H1 (cell line): ENCODE data around the gene NKIRAS2. TPM values are rescaled to one million over a fixed set of nuclear protein-coding genes. Genes with fewer than 3 reads are reported as not detected.

Experiments
- CTCF ChIA-PET: fragments of 300-600 bp; sonication (Branson Sonifier 250); formaldehyde crosslinking; loops from one replicate; lab custom pipeline; 2021; ENCODE audit not compliant: partially characterized antibody; lab: Charles Lee
- POLR2A ChIA-PET: fragments of 300-600 bp; sonication (Branson Sonifier 250); formaldehyde crosslinking; loops from one replicate; lab custom pipeline; 2021; ENCODE audit warnings: inconsistent platforms; ENCODE audit not compliant: partially characterized antibody; lab: Charles Lee
- DNase-seq, 2 experiments: peaks; one replicate each; pipeline versions ENCODE4 v3.0.0 to v3.0.0-alpha.2; 2010 to 2022; ENCODE audit warnings: low spot score in 2 of 2, low read depth in 1 of 2, mixed read lengths in 1 of 2
- FAIRE-seq: peaks from 2 replicates; lab custom pipeline; 2011; peaks lifted over from hg19 to GRCh38; lab: Jason Lieb, UNC
- H2AFZ ChIP-seq: 2 replicates; pipeline ENCODE4 v1.8.1; 2012; ENCODE audit warnings: low read length, inconsistent platforms
- H2AK5ac ChIP-seq: 2 replicates; pipeline ENCODE4 v1.6.1; 2013; ENCODE audit warnings: low read depth, low read length
- H2BK120ac ChIP-seq: replicated peaks from 2 replicates; pipeline ENCODE3; 2013; ENCODE audit warnings: low read depth, low read length, inconsistent platforms
- H2BK12ac ChIP-seq: 2 replicates; pipeline ENCODE4 v1.6.1; 2013; ENCODE audit warnings: low read depth, low read length
- H2BK15ac ChIP-seq: 2 replicates; pipeline ENCODE4 v1.6.1; 2013; ENCODE audit warnings: low read length
- H2BK20ac ChIP-seq: 2 replicates; pipeline ENCODE4 v1.6.1; 2013; ENCODE audit warnings: low read length
- H2BK5ac ChIP-seq: 2 replicates; pipeline ENCODE4 v1.6.1; 2013; ENCODE audit warnings: low read depth, low read length
- H3K14ac ChIP-seq: 2 replicates; pipeline ENCODE4 v1.6.1; 2013; ENCODE audit warnings: inconsistent platforms; ENCODE audit not compliant: insufficient read length
- H3K18ac ChIP-seq: 2 replicates; pipeline ENCODE4 v1.6.1; 2013; ENCODE audit warnings: low read length; ENCODE audit errors: extremely low read depth
- H3K23ac ChIP-seq: 2 replicates; pipeline ENCODE4 v1.6.1; 2013; ENCODE audit warnings: inconsistent platforms; ENCODE audit not compliant: insufficient read length
- H3K23me2 ChIP-seq: 2 replicates; pipeline ENCODE4 v1.6.1; 2013; ENCODE audit warnings: low read depth, low read length
- H3K27ac ChIP-seq: 2 replicates; pipeline ENCODE4 v1.6.1; 2011; ENCODE audit warnings: low read depth, low read length, inconsistent platforms
- H3K27me3 ChIP-seq, 4 experiments: replicated peaks in 1 of 4; 1 replicate in 1 of 4; 2 replicates in 3 of 4; pipeline versions ENCODE4 v1.6.1 to v1.8.1; 2011 to 2013; ENCODE audit warnings: low read length in 3 of 4, mild to moderate bottlenecking in 3 of 4, inconsistent platforms in 2 of 4, mixed read lengths in 2 of 4, moderate library complexity in 1 of 4; ENCODE audit not compliant: control insufficient read depth in 3 of 4, insufficient read depth in 3 of 4; ENCODE audit errors: extremely low read depth in 1 of 4
- H3K36me3 ChIP-seq, 4 experiments: 2 replicates each; pipeline versions ENCODE4 v1.6.1 to v1.8.1; 2011 to 2013; ENCODE audit warnings: mild to moderate bottlenecking in 4 of 4, low read length in 3 of 4, moderate library complexity in 2 of 4, control low read depth in 1 of 4, inconsistent platforms in 1 of 4; ENCODE audit not compliant: insufficient read depth in 4 of 4, control insufficient read depth in 2 of 4
- H3K4ac ChIP-seq: replicated peaks from 2 replicates; pipeline ENCODE3; 2013; ENCODE audit warnings: low read length, low read depth, mixed read lengths, inconsistent platforms; ENCODE audit not compliant: insufficient read length
- H3K4me1 ChIP-seq, 4 experiments: replicated peaks in 1 of 4; 1 replicate in 1 of 4; 2 replicates in 3 of 4; pipeline versions ENCODE4 v1.6.1 to v1.8.1; 2011 to 2013; ENCODE audit warnings: low read length in 3 of 4, inconsistent platforms in 2 of 4, mixed read lengths in 1 of 4; ENCODE audit not compliant: insufficient read depth in 4 of 4, control insufficient read depth in 3 of 4
- H3K4me2 ChIP-seq, 2 experiments: 2 replicates each; pipeline versions ENCODE4 v1.6.1 to v1.8.1; 2011 to 2013; ENCODE audit warnings: low read depth in 2 of 2, low read length in 2 of 2, control low read depth in 1 of 2, inconsistent platforms in 1 of 2, mild to moderate bottlenecking in 1 of 2; ENCODE audit not compliant: insufficient read depth in 1 of 2
- H3K4me3 ChIP-seq, 4 experiments: fragments of 200-600, 300-600 bp in 1 of 4; sonication (generic), shearing (Covaris generic), sonication (Bioruptor Twin) in 1 of 4; 2 replicates each; pipeline versions ENCODE4 v1.5.1 to v1.8.1; 2011 to 2016; ENCODE audit warnings: low read length in 4 of 4, low read depth in 3 of 4, control low read depth in 2 of 4, inconsistent platforms in 2 of 4, mild to moderate bottlenecking in 2 of 4, mixed read lengths in 1 of 4, moderate library complexity in 1 of 4; ENCODE audit not compliant: insufficient read depth in 2 of 4; ENCODE audit errors: extremely low read depth in 1 of 4
- H3K56ac ChIP-seq: replicated peaks from 2 replicates; pipeline ENCODE3; 2013; ENCODE audit warnings: low read depth, mild to moderate bottlenecking, mixed read lengths, low read length, inconsistent platforms; ENCODE audit not compliant: insufficient read length
- H3K79me1 ChIP-seq: 2 replicates; pipeline ENCODE4 v1.6.1; 2013; ENCODE audit warnings: low read depth, low read length, control low read depth
- H3K79me2 ChIP-seq, 2 experiments: 2 replicates each; pipeline versions ENCODE4 v1.6.1 to v1.8.1; 2012 to 2013; ENCODE audit warnings: low read length in 2 of 2, mild to moderate bottlenecking in 2 of 2, inconsistent platforms in 1 of 2; ENCODE audit not compliant: insufficient read depth in 2 of 2, control insufficient read depth in 1 of 2
- H3K9ac ChIP-seq, 4 experiments: replicated peaks in 1 of 4; 1 replicate in 1 of 4; 2 replicates in 3 of 4; pipeline versions ENCODE4 v1.6.1 to v1.8.1; 2011 to 2013; ENCODE audit warnings: low read depth in 3 of 4, low read length in 3 of 4, control low read depth in 2 of 4, mild to moderate bottlenecking in 2 of 4, moderate library complexity in 2 of 4, inconsistent platforms in 1 of 4; ENCODE audit errors: extremely low read depth in 1 of 4
- H3K9me3 ChIP-seq, 2 experiments: 2 replicates each; pipeline versions ENCODE4 v1.6.1 to v1.8.1; 2012 to 2013; ENCODE audit warnings: mild to moderate bottlenecking in 2 of 2, moderate library complexity in 2 of 2, control low read depth in 1 of 2, inconsistent platforms in 1 of 2, low read depth in 1 of 2, low read length in 1 of 2, mixed read lengths in 1 of 2; ENCODE audit not compliant: insufficient read depth in 2 of 2
- H4K20me1 ChIP-seq, 2 experiments: replicated peaks in 1 of 2; 2 replicates each; pipeline versions ENCODE3 to v1.8.1; 2011 to 2013; ENCODE audit warnings: inconsistent platforms in 2 of 2, low read length in 2 of 2, mild to moderate bottlenecking in 1 of 2; ENCODE audit not compliant: insufficient read depth in 2 of 2, control insufficient read depth in 1 of 2
- H4K5ac ChIP-seq: 2 replicates; pipeline ENCODE4 v1.6.1; 2013; ENCODE audit warnings: low read length, low read depth, mixed read lengths, inconsistent platforms; ENCODE audit not compliant: insufficient read length
- H4K8ac ChIP-seq: 2 replicates; pipeline ENCODE4 v1.8.0; 2013; ENCODE audit warnings: mild to moderate bottlenecking, moderate library complexity, low read length, inconsistent platforms; ENCODE audit not compliant: insufficient read depth; ENCODE audit errors: extremely low read depth
- H4K91ac ChIP-seq: replicated peaks from 2 replicates; pipeline ENCODE3; 2013; ENCODE audit warnings: low read length, mixed read lengths, inconsistent platforms; ENCODE audit not compliant: insufficient read length
- ATF3 ChIP-seq: IDR thresholded peaks from 2 replicates; pipeline ENCODE4 v1.6.1; 2011; ENCODE audit warnings: low read depth, mild to moderate bottlenecking, low read length; ENCODE audit not compliant: insufficient read depth
- FOSL1 ChIP-seq: IDR thresholded peaks from 2 replicates; pipeline ENCODE4 v1.6.1; 2011; ENCODE audit warnings: mild to moderate bottlenecking, low read depth, low read length, moderate library complexity; ENCODE audit not compliant: insufficient read depth
- JUND ChIP-seq: IDR thresholded peaks from 2 replicates; pipeline ENCODE4 v1.6.1; 2011; ENCODE audit warnings: mild to moderate bottlenecking, improper control_type of control experiment, low read length
- NANOG ChIP-seq: IDR thresholded peaks from 2 replicates; pipeline ENCODE4 v1.6.1; 2011; ENCODE audit warnings: low read length, low read depth, mild to moderate bottlenecking, inconsistent platforms; ENCODE audit not compliant: insufficient read depth, poor library complexity, severe bottlenecking
- SP4 ChIP-seq: IDR thresholded peaks from 2 replicates; pipeline ENCODE4 v1.6.1; 2012; ENCODE audit warnings: low read length, inconsistent platforms
- WGBS, 2 experiments: shearing (Covaris generic) in 1 of 2; methylation state at CpG; one replicate each; pipeline versions ENCODE4 v1.1.6 to v1.1.7; 2013 to 2015; ENCODE audit warnings: low lambda C conversion rate in 2 of 2, mixed read lengths in 2 of 2, inconsistent platforms in 1 of 2, low coverage in 1 of 2, missing lambda C conversion rate in 1 of 2; ENCODE audit not compliant: insufficient replicate concordance in 2 of 2, insufficient coverage in 1 of 2, insufficient read length in 1 of 2; ENCODE audit errors: extremely low coverage in 1 of 2, missing lambda C conversion rate in 1 of 2; 5-methylcytosine and 5-hydroxymethylcytosine counted together
- polyA plus RNA-seq, 7 experiments: library from polyadenylated mRNA; depleted of rRNA in 3 of 7; stranded (reverse) in 5 of 7; unstranded in 2 of 7; fragments of >200 nt in 5 of 7; fragments of 200-250 nt in 2 of 7; gene quantifications; 1 replicate in 5 of 7; 2 replicates in 1 of 7; 4 replicates in 1 of 7; pipeline versions ENCODE4 v1.2.1 to v1.2.3, GENCODE V29; 2011 to 2013; ENCODE audit warnings: missing spikeins in 2 of 7, mixed read lengths in 2 of 7
- total RNA-seq: library from RNA; stranded (reverse); fragmentation: NEBNext Ultra II Directional; extraction: Animal tissue kit (Norgen Biotek cat#: 25700); gene quantifications from 2 replicates; pipeline ENCODE4 v1.2.1, GENCODE V29; 2021

Gene NKIRAS2
- total and polyA plus RNA-seq, 2 of the 8 experiments (the other 6 are each of a cell fraction or from before 2014, with no cell fraction given) = 34.5 to 51.1 TPM

GRCh38 chr17:42068979-42069378 is 49.1 kb downstream of the NKIRAS2 start:
- Histone ChIP-seq H3K23ac (no peak overlapping the region), H2AK5ac (no peak overlapping the region), H4K5ac (no peak overlapping the region), H3K4ac (no peak overlapping the region), H3K79me2 (no peaks in the 10 kb centered on the region), H3K9me3 (no peaks in the 10 kb centered on the region), H3K27me3 (no peaks in the 10 kb centered on the region; a peak in 2 of 7 replicates), H3K4me2 (no peak overlapping the region), H2BK5ac (no peak overlapping the region), H3K23me2 (peaks cover 4% of the 10 kb centered on the region), H3K36me3 (no peaks in the 10 kb centered on the region), H4K8ac (no peak overlapping the region), H2BK20ac (no peak overlapping the region), H4K91ac (no peak overlapping the region), H3K9ac (no peak overlapping the region), H3K14ac (no peak overlapping the region), H3K56ac (no peak overlapping the region), H3K18ac (no peak overlapping the region), H3K27ac (no peak overlapping the region), H3K4me3 (no peak overlapping the region), H2BK15ac (no peak overlapping the region), H2BK12ac (no peak overlapping the region), H3K4me1 (peaks cover 0 to 8% (median 4%) of the 10 kb centered on the region in 4 experiments; a peak in 5 of 7 replicates), H3K79me1 (no peaks in the 10 kb centered on the region), H2AFZ (no peak overlapping the region), H2BK120ac (no peak overlapping the region), H4K20me1 (no peaks in the 10 kb centered on the region)
- FAIRE-seq = no peak
- POLR2A ChIA-PET = no interaction called here
- no peak for TF ChIP-seq NANOG
- TF ChIP-seq FOSL1 = no peak
- TF ChIP-seq ATF3 = no peak
- no peak for TF ChIP-seq JUND
- no peak for TF ChIP-seq SP4
- no peak for DNase-seq
- 87% methylated on average over 3 of the region's 3 CpGs; no CpG with 5 or more reads in 1 of the 2 experiments for WGBS, 2 experiments
- CTCF ChIA-PET = interaction anchor here (0.7 to 17.0 kb wide), 10 partner anchors 10 to 111 kb away, joined by 3 to 381 read pairs (median 52); partner anchors contain the start of genes DHX58, HSPB9, KAT2A and ZNF385C
